Ishikawa (cell line): ENCODE results near the gene CPNE4.

Experiments
- EGR1 ChIP-seq: IDR thresholded peaks from 2 replicates; pipeline ENCODE4 v1.6.1; 2012
- FOXM1 ChIP-seq: IDR thresholded peaks from 2 replicates; pipeline ENCODE4 v1.6.1; 2012; ENCODE audit warnings: low read depth, borderline replicate concordance
- MAX ChIP-seq: IDR thresholded peaks from 2 replicates; pipeline ENCODE4 v1.6.1; 2012
- REST ChIP-seq: IDR thresholded peaks from 2 replicates; pipeline ENCODE4 v1.6.1; 2012; ENCODE audit warnings: low read depth, mild to moderate bottlenecking
- TAF1 ChIP-seq: IDR thresholded peaks from 2 replicates; pipeline ENCODE4 v1.6.1; 2012; ENCODE audit warnings: low read depth, mild to moderate bottlenecking
- TEAD4 ChIP-seq: IDR thresholded peaks from 2 replicates; pipeline ENCODE4 v1.6.1; 2012
- USF1 ChIP-seq: IDR thresholded peaks from 2 replicates; pipeline ENCODE4 v1.6.1; 2012
- YY1 ChIP-seq: IDR thresholded peaks from 2 replicates; pipeline ENCODE4 v1.6.1; 2012; ENCODE audit warnings: low read depth

DNA sequence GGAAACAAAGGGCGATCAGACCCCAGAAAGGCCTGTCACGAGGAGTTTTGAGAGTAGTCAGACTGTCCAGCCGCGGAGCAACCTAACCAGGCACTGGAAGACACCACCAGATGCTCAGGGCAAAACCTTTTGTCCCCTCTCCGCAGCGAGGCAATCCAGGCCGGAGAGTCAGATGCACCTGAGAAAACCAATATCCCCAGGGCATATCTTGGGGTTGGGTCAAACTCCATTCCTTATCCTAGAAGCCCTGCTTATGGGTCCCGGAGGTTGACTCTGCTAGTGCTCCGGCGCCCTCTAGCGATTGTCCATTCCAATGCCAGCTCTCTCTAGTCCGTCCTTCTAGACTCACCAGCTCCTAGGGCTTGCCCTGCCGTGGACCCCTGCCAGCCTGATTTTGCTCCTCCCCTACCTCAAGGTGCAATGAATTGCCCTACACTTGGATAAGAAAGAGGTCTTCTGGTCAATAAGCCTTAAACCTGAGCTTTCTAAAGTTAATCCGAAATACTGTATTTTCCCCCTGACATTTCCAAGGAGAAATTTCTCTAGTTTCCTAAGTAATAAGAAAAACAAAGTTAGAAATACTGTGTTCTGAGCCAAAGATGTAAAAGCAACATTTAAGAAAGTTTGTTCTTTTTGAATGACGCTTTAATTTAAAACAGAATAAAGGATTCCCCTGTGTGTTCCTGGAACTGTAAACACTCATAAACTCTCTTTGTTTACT is 5.5 kb downstream of the CPNE4 start:
- no peak for TF ChIP-seq USF1
- TF ChIP-seq EGR1: no peak
- no peak for TF ChIP-seq TEAD4
- no peak for TF ChIP-seq MAX
- TF ChIP-seq TAF1: no peak
- TF ChIP-seq YY1: no peak
- no peak for TF ChIP-seq FOXM1
- no peak for TF ChIP-seq REST
